GM19099 (cell line): ENCODE data around the gene ARHGAP23.

Source experiments
- POLR2A ChIP-seq: IDR thresholded peaks from 3 replicates; pipeline ENCODE4 v1.6.1; 2011; ENCODE audit warnings: low read depth; ENCODE audit not compliant: insufficient read length; ENCODE audit errors: extremely low read depth

ARHGAP23 gene

DNA sequence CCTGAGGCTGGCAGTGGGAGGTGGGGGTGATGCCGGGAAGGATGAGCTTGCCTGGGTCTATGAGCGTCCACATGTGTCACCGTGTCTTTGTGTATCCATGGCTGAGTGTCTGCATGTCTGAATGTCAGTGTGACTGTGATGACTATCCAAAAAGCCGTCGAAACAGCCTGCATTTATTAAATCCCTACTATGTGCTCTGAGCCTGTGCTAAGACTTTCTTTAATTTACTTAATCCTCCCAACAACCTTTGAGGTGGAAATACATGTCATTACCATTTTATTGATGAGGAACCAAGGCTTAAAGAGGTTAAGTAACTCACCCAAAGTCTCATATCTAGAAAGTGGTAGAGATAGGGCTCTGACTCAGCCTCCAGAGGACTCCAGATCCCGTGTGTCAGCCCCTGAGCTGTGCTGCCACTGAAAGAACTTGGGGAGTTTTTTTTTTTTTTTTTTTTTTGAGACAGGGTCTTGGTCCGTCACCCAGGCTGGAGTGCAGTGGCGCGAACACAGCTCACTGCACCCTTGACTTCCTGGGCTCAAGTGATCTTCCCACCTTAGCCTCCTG, 20.0 kb downstream of the ARHGAP23 start:
- TF ChIP-seq POLR2A, result no peak

DNA sequence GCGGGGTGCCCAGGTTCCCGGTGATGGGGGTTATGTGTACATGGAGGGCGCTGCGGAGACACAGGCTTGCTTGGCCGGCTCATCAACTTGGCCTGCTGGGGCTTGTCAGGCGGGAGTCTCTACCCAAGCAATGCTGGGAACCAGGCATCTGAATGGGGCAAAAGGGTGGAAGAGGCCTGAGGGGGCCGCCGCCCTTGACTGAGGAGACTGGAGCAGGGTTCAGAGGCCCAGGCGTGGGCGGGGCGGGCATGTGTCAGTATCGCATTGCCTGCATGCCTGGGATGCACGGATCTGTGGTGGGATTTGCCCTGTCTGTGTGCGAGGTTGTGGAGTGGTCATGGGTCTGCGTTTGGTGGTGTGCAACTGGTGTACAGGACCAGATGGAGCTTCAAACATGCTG, 21.1 kb downstream of the ARHGAP23 start:
- no peak for TF ChIP-seq POLR2A

DNA sequence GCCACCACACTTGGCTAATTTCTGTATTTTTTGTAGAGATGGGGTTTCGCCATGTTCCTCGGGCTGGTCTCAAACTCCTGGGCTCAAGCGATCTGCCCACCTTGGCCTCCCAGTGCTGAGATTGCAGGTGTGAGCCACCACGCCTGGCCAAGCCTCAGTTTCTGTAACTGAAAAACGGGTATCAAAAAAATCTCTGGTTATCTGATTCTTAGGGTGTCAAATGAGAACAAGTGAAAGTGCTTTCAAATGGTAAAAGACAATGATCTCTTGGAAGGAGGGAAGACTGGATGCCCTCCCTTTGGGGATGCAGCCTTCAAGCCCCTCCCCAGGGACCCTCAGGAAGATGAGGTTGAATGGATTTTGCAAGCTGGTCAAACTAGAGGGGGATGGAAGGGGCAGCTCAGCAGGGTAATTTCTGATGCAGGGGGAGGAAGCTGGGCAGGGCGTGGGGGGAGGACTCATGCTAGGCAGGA, 22.3 kb downstream of the ARHGAP23 start:
- no peak for TF ChIP-seq POLR2A

DNA sequence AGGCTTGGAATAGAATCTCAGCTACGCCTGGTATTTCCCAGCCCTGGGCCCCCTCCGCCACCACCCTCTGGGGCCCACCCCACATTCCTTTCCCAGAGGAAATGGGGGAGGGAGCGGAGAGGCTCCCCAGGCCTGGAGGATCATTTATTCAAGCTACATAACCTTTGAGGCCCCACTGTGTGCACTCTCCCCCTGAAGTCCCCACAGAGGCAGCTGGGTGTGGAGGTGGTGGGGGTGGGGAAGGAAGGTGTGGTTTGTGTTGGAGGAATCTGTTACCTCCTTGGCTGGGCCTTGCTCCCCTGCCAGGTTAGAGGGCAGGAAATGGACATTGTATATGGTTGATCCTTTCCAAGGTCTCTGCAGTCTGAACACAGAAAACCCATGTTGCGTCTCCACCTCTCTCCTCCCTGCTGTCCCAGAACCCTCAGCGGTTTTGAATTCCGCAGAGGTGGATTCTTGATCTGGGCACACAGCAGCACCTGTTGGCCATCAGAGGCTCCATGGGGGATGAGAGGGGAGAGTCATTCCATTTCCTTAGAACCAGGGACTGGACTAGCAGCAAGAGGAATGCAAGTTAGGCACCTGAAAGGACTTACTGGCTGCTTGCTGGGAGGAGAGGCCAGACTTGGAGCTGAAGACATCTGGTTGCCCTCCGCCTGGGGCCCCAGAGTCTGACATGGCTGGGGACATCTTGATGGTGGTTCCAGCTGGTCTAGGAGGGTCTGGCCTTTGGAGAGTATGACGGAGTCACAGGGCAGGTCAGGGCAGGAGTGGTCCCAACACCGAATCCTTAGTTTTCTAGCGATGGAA, 23.0 kb downstream of the ARHGAP23 start:
- TF ChIP-seq POLR2A, result no peak

DNA sequence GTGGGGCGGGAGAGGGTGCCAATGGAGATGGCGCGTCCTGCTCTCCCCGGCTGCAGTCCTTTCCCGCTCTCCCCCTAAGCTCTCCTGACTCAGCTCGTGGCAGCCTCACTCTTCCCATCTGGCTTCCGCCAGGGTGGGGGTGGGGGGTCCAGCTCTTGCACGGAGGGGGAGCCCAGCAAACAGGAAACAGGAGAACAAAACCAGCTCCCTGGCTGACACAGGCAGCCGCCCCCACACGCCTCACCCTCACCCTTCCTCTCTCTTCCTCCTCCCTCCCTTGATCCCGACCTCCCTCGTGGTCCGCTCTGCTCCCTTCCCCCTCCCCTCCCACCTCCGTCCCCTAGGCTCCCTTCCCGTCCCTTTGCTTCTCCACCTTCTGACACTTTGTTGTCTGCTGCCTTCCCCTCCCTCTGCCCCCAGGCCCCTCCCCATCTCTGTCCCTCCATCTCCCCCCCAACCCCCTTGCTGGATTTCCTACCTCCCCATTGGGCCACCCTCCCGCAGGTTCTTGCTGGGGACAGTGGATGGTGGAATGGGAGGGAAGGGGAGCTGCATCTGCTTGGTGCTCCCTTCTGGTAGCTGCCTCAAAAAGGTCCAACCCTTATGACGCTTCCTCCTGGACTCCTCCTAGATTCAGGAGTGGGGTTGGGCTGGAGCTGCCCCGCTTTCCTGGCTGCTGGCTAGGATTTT, 23.7 kb downstream of the ARHGAP23 start:
- TF ChIP-seq POLR2A, result no peak

DNA sequence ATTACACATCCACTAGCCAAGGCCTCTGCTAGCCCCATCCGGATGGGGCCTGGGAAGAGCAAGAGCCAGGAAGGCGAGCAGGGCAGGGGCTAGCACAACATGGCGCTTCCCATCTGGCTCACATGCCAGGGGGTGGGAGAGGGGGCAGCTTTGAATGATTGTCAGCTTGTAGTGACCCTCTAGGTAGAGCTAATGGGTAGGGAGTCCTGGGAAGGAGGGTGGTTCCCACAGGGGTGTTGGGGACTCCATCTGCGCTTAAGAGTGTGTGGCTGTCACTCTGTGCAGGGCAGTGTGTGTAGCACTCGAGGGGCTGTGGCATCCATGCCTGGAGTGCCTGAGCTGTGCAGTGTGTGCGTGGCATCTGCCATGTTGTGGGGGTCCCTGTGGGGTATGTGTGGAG, 24.5 kb downstream of the ARHGAP23 start:
- TF ChIP-seq POLR2A, result no peak

DNA sequence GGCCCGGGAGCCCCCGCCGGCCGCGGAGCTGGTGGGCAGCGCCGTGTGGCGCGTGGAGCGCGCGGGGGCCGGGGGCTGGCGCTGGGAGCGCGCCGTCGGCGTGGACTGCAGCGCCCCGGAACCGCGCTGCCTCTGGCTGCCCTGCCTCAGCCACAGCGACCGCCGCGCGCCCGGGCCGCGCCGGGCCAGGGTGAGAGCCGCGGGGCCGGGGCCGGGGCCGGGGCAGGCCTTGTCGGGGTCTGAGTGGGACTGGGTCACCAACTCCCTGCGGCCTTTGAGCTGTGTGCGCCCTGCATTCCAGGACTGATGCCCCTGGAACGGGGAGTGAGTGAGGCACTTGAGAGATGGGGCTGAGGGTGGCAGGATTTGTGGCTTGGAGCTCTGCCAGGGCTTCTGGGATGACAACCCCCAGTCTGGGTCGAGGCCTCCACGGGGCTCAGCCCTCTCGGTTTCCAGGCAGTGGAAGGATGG, 25.7 kb downstream of the ARHGAP23 start:
- no peak for TF ChIP-seq POLR2A

DNA sequence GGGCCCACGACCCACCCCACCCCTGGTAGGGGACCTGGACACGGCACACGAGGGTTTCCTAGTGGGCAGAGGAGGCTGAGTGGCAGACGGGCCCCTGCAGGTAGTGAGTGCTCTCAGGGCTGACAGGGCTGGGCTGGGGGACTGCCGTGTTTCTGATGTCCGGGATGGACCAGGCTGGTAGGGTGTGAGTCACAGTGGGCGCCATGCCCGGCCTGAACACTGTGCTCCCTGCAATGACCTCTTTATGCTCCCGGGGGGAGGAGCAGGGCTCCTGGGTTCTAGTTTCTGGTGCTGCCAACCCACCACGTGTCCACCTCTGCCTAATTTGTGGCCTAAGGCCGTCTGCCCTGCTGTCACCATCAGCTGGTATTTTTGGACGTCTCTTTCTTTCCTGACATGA, 26.3 kb downstream of the ARHGAP23 start:
- TF ChIP-seq POLR2A, result no peak

DNA sequence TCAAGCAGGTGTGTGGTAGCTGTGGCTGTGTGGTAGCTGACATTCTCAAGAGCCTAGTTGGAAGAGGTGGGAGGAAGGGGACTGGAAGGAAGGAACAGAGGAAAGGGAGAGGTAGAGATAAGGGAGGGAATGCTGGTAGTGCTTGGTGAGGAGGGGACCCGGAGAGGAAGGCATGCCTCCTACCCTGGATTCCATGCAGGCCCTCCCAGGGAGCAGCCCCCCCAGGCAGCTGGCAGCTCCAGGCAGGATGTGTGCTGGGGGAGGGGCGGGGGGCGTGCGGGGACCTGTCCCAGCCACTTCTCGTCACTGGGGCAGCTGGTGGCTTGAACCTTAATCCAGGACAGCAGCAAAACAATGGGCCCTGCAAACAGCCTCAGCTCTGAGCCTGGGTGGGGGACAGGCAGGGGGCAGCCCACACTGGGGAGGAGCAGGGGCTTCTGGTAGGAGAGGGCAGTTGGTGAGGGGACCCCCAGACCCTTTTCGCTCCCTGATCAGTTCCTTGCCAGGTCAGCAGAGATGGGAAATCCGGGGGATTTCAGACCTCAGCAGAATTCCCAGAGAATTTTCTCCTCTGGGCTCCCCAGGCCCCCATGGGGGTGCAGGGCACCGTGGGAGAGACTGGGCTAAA, 27.1 kb downstream of the ARHGAP23 start:
- no peak for TF ChIP-seq POLR2A

DNA sequence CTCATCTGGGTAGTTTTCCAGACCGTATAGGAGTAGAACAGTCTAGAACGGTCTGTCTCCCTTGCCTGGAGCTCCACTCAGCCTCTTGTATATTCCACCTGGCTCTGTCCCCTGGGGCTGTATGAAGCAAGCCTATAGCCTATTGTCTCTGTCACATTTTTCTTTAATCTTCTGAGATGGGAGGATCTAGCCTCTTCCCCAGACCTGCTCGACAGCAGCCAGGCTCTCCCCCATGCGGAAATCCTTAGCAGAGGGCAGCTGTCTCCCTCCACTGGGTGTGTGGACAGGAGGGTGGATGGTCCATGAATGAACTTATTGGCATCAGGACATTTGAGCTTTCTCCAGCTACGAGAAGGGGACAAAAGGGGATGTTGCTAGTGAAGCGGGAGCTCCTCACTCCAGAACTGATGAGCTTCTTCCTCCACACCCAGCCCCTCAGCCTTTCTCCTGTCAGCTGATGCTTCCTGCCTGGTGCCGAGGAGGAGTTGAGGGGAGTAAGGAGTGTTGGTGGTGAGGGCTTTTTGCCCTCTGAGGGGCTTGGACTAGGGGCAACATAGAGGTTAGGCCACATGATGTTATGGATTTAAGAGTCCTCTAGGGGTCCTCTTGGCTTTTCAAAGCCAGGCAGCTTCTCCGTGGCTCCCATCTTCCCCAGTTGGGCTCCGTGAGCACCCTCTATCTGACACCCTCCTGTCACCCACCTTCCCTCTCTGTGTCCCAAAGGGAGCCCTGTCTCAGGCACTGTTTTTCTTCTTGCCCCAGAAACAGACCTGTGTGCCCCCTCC, 28.0 kb downstream of the ARHGAP23 start:
- TF ChIP-seq POLR2A, result no peak

DNA sequence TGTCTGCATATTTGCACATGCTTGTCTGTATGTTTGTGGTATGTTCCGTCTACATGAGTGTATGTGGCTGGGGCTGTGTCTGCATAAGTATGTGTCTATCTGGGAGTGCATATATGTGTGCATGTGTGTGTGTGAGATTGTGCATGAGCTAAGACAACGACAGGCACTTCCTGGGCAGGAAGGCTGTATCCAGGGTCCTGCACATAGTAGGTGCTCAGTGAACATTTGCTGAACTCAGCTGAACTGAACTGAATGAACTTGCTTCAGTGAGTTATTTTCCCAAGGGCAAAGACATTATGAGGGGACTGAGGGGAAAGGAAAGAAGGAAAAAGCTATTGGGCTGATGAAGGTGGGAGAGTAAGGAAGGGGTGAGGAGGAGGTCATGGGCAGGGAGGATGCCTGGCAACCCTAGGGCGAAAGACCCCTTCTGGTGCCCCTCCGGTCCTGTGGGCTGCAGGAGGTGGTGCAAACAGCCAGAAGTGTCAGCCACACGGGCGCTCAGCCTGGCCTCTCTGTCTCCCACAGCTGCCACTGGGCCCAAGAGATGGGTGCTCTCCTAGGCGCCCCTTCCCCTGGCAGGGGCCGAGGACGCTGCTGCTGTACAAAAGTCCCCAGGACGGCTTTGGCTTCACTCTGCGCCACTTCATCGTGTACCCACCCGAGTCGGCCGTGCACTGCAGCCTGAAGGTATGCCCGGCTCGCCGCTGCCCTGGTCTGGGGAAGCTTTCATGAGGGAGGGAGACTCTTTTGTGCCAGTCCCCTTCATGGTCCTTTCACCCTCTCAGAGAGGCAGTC, 29.5 kb downstream of the ARHGAP23 start:
- no peak for TF ChIP-seq POLR2A

DNA sequence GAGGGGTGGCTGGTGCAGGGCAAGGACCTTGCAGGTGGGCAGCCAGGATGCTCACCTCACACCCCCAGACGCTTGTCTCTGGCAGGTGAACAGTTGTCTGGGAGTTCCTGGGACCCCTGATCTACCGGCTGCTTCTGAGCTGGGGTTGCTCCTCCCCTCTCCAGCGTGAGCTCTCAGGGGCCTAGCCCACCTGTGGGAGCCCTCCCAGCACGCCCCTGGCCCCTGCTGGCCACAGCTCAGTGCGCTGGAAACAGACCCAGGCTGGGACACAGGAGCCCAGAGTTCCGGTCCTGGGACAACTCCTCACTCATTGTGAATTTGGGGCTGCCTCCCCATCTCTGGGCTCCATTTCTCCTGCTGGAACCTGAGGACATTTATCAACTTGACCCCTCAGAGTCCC, 30.3 kb downstream of the ARHGAP23 start:
- TF ChIP-seq POLR2A, result no peak

DNA sequence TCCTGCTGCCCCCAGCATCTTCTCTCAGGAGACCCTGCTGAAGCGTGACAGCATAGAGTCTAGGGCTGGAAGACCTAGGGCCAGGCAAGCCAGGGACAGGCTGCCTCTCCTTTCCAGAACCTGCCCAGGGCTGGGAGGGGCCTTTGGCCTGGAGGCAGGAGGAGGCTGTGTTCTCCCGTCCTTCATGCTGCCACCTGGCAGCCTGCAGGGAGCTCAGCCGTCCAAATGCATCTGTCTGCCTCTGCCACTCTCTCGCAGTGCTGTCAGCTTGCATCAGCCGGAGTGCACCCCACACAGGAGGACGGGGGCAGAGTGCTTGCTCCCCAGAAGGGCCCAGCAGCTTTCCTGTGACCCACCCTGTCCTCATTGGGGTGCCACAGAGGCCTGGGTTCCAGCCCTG, 31.3 kb downstream of the ARHGAP23 start:
- TF ChIP-seq POLR2A, result no peak
